SK-N-MC (cell line): ENCODE measurements around the gene ZFYVE16.

Experiments
- EZH2 ChIP-seq: fragments of 200-600 bp; sonication (generic); IDR thresholded peaks from one replicate; pipeline ENCODE4 v1.6.1; 2017; ENCODE audit warnings: antibody characterized with exemption
- FOXP2 ChIP-seq: optimal IDR thresholded peaks from 2 replicates; pipeline ENCODE3; 2011; ENCODE audit warnings: mild to moderate bottlenecking, moderate library complexity; ENCODE audit not compliant: insufficient read depth; ENCODE audit errors: extremely low read length, control extremely low read depth
- POLR2AphosphoS5 ChIP-seq: IDR thresholded peaks from 2 replicates; pipeline ENCODE4 v1.6.1; 2012; ENCODE audit warnings: mild to moderate bottlenecking, low read depth, low read length, borderline replicate concordance

DNA sequence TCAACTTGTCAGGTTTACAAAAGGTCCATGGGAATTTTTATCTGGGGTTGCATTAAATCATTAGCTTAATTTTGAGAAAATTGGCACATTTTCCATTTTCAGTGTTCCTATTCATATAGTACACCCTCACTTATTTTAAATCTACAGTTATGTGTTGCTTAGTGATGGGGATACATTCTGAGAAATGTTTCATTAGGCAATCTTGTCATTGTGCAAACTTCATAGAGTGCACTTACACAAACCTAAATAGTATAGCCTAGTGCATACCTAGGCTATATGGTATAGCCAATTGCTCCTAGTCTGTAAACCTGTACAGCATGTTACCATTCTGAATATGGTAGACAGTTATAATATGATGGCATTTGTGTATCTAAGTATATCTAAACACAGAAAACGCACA is 60.3 kb downstream of the ZFYVE16 start:
- TF ChIP-seq EZH2, result no peak
- TF ChIP-seq POLR2AphosphoS5, result no peak
- TF ChIP-seq FOXP2, result no peak
